Coronary artery (tissue), 2 donors: ENCODE data around the gene XYLB.

Source experiments
- DNase-seq: peaks from one replicate; pipeline ENCODE4 v3.0.0-alpha.2; 2017; ENCODE audit warnings: low spot score
- H3K27ac ChIP-seq, 2 donors: fragments of 200-600 bp; sonication (generic); one replicate each; pipeline ENCODE4 v1.5.1; 2016 to 2019
- H3K4me3 ChIP-seq: fragments of 200-600 bp; sonication (generic); 2 replicates; pipeline ENCODE4 v1.5.1; 2016; ENCODE audit warnings: mild to moderate bottlenecking, moderate library complexity
- CTCF ChIP-seq: fragments of 200-600 bp; sonication (generic); IDR thresholded peaks from one replicate; pipeline ENCODE4 v1.5.1; 2019; ENCODE audit warnings: antibody characterized with exemption

XYLB gene

GRCh38 chr3:38311476-38311875 lies 35.1 kb upstream of the XYLB start:
- DNase-seq, result no peak
- TF ChIP-seq CTCF, result no peak
- Histone ChIP-seq H3K27ac (no peak overlapping the region), H3K4me3 (no peak overlapping the region)

GRCh38 chr3:38311941-38312340 lies 34.6 kb upstream of the XYLB start:
- DNase-seq, result no peak
- TF ChIP-seq CTCF, result no peak
- no peak overlapping the region for H3K4me3 ChIP-seq
- H3K27ac ChIP-seq, result no peak overlapping the region

GRCh38 chr3:38312356-38312755 lies 34.2 kb upstream of the XYLB start:
- no peak for TF ChIP-seq CTCF
- no peak overlapping the region for H3K27ac ChIP-seq
- DNase-seq, result no peak
- H3K4me3 ChIP-seq, result no peak overlapping the region

- Histone ChIP-seq H3K4me3 (no peak overlapping the region), H3K27ac (no peak overlapping the region)
- no peak for TF ChIP-seq CTCF
- DNase-seq, result no peak
Observed at GRCh38 chr3:38313263-38313662, 33.3 kb upstream of the XYLB start.

- Histone ChIP-seq H3K27ac (no peak overlapping the region), H3K4me3 (no peak overlapping the region)
- no peak for TF ChIP-seq CTCF
- DNase-seq, result no peak
Observed at GRCh38 chr3:38313695-38314094, 32.9 kb upstream of the XYLB start.

GRCh38 chr3:38314112-38314763 lies 32.3 kb upstream of the XYLB start:
- TF ChIP-seq CTCF, result no peak
- Histone ChIP-seq H3K4me3 (no peak overlapping the region), H3K27ac (no peak overlapping the region)
- no peak for DNase-seq

GRCh38 chr3:38314764-38315487 lies 31.7 kb upstream of the XYLB start:
- no peak for TF ChIP-seq CTCF
- no peak overlapping the region for H3K27ac ChIP-seq
- H3K4me3 ChIP-seq, result no peak overlapping the region
- no peak for DNase-seq
